Stimulated activated CD8-positive, alpha-beta memory T cell treated with anti-CD3 and anti-CD28 coated beads, Interleukin-7, amount 100 ng/mL, for 1 hour (primary cell): Measurements from ENCODE around the gene OR8K5.
"Not testable (repeated sequence)": the region's sequence is repeated elsewhere in the genome, so short reads cannot be mapped to it uniquely, and the experiment has no call there.

Experiments used
- DNase-seq, 2 donors: peaks; one replicate each; pipeline ENCODE4 v3.0.0-alpha.2; 2020; ENCODE audit warnings: low read depth in 2 of 2

Gene OR8K5

GRCh38 chr11:56160217-56160616 lies at the start of gene OR8K5:
OR8K5 (minus strand) TSS chr11:56160317; CDS start chr11:56160317, 0 bp downstream.
- DNase-seq: no peak

- no peak for DNase-seq
These were observed 47.7 kb upstream of the OR8K5 start for GRCh38 chr11:56207790-56208189.

- no peak for DNase-seq
These were observed 37.2 kb upstream of the OR8K5 start for GRCh38 chr11:56197367-56197766.

- DNase-seq: no peak
These were observed 36.6 kb upstream of the OR8K5 start for GRCh38 chr11:56196705-56197104.

- DNase-seq: no peak
These were observed 28.5 kb upstream of the OR8K5 start for GRCh38 chr11:56188602-56189001.

GRCh38 chr11:56183459-56183858 lies 23.3 kb upstream of the OR8K5 start:
- DNase-seq: no peak

GRCh38 chr11:56176318-56176717 lies 16.2 kb upstream of the OR8K5 start, which contains the start of gene OR5J2:
OR5J2 (plus strand) TSS chr11:56176618; CDS start chr11:56176618, 0 bp downstream.
- no peak for DNase-seq

GRCh38 chr11:56172256-56172830 lies 12.2 kb upstream of the OR8K5 start:
- no peak for DNase-seq

GRCh38 chr11:56163804-56164203 lies 3.7 kb upstream of the OR8K5 start:
- no peak for DNase-seq

GRCh38 chr11:56152333-56152732 lies 7.8 kb downstream of the OR8K5 start:
- no peak for DNase-seq

- no peak for DNase-seq
These were observed 8.7 kb downstream of the OR8K5 start for GRCh38 chr11:56151376-56151775.

- not testable (repeated sequence) for DNase-seq
These were observed 16.4 kb downstream of the OR8K5 start for GRCh38 chr11:56143681-56144080.

- DNase-seq: no peak
These were observed 19.9 kb downstream of the OR8K5 start, which contains the start of gene OR8J3 for GRCh38 chr11:56140151-56140661. OR8J3 (minus strand) TSS chr11:56140201; CDS start chr11:56137718, 2,483 bp downstream.

- DNase-seq: no peak
These were observed 38.0 kb downstream of the OR8K5 start, which contains the start of gene OR8H3 for GRCh38 chr11:56122073-56122472. OR8H3 (plus strand) TSS chr11:56122373; CDS start chr11:56122373, 0 bp downstream.
